K562 (cell line): Measurements from ENCODE around the gene CCDC187.

Experiments
- CHD2 ChIP-seq: IDR thresholded peaks from 2 replicates; pipeline ENCODE4 v1.6.1; 2011; ENCODE audit warnings: low read depth, low read length
- EZH2 ChIP-seq: IDR thresholded peaks from 2 replicates; pipeline ENCODE4 v1.6.1; 2012; ENCODE audit warnings: low read depth, mild to moderate bottlenecking, inconsistent platforms, low read length, borderline replicate concordance
- FOXJ3 ChIP-seq: sonication (generic); formaldehyde crosslinking; IDR thresholded peaks from 2 replicates; pipeline ENCODE4 v1.4.0; 2020; ENCODE audit warnings: mild to moderate bottlenecking, missing genetic modification reagents
- HDAC6 ChIP-seq: IDR thresholded peaks from 2 replicates; pipeline ENCODE4 v1.6.1; 2012; ENCODE audit warnings: low read depth, mild to moderate bottlenecking, control low read depth, inconsistent platforms, low read length, moderate library complexity
- JUNB ChIP-seq: fragments of 450-650 bp; formaldehyde crosslinking; conservative IDR thresholded peaks from 2 replicates; pipeline ENCODE4 v1.4.0; 2020; ENCODE audit warnings: mild to moderate bottlenecking
- MYC ChIP-seq, 2 experiments: fragments of 250-450 bp in 1 of 2; sonication (Bioruptor Pico) in 1 of 2; IDR thresholded peaks; 2 replicates each; pipeline versions ENCODE4 v1.5.1 to v1.6.1; 2012 to 2021; ENCODE audit warnings: low read depth in 2 of 2, borderline replicate concordance in 1 of 2, improper control_type of control experiment in 1 of 2, low read length in 1 of 2, mild to moderate bottlenecking in 1 of 2, moderate library complexity in 1 of 2
- POLR2A ChIP-seq: fragments of 450-650 bp; conservative IDR thresholded peaks from 2 replicates; pipeline ENCODE4 v1.6.1; 2016
- U2AF2 ChIP-seq: fragments of 200-400 bp; formaldehyde crosslinking; optimal IDR thresholded peaks from 2 replicates; pipeline ENCODE3; 2017; ENCODE audit warnings: low read depth, mild to moderate bottlenecking, low read length
- ZBTB11 ChIP-seq, 3 experiments: fragments of 200-800 bp in 1 of 3; fragments of 250-450 bp in 1 of 3; fragments of 450-650 bp in 1 of 3; sonication (Bioruptor Pico) in 1 of 3; sonication (Bioruptor generic) in 1 of 3; formaldehyde crosslinking in 1 of 3; IDR thresholded peaks; 2 replicates each; pipeline versions ENCODE4 v1.6.1 to v1.8.0; 2016 to 2022; ENCODE audit warnings: mild to moderate bottlenecking in 2 of 3, missing genetic modification characterization in 2 of 3, missing compliant biosample characterization in 1 of 3, moderate library complexity in 1 of 3
- ZHX1 ChIP-seq: fragments of 150-350 bp; conservative IDR thresholded peaks from 2 replicates; pipeline ENCODE4 v1.6.1; 2014; ENCODE audit warnings: low read length
- ZNF140 ChIP-seq: fragments of 250-450 bp; sonication (Bioruptor Pico); IDR thresholded peaks from 2 replicates; pipeline ENCODE4 v1.8.0; 2021; ENCODE audit warnings: moderate library complexity, mild to moderate bottlenecking, inconsistent platforms
- ZNF584 ChIP-seq: fragments of 200-800 bp; sonication (Bioruptor generic); IDR thresholded peaks from 2 replicates; pipeline ENCODE4 v1.6.1; 2016; ENCODE audit warnings: low read depth, mild to moderate bottlenecking, missing genetic modification characterization, missing compliant biosample characterization

- no peak for TF ChIP-seq FOXJ3 (CRISPR knock-in tag)
- no peak for TF ChIP-seq MYC (IDR thresholded peaks at IDR 0.05; ENCODE audit: low read depth, low read length)
- TF ChIP-seq MYC (CRISPR knock-in tag; IDR thresholded peaks at IDR 0.05; ENCODE audit: borderline replicate concordance, low read depth), result no peak
- TF ChIP-seq ZNF584 (CRISPR knock-in tag), result no peak
- TF ChIP-seq CHD2, result no peak
- TF ChIP-seq POLR2A, result no peak
- no peak for TF ChIP-seq ZNF140 (CRISPR knock-in tag)
- no peak for TF ChIP-seq JUNB (CRISPR knock-in tag)
- TF ChIP-seq EZH2, result no peak
- no peak for TF ChIP-seq HDAC6
- TF ChIP-seq ZHX1, result no peak
- no peak for TF ChIP-seq U2AF2
- TF ChIP-seq ZBTB11 (CRISPR knock-in tag; IDR thresholded peaks at IDR 0.05), result no peak
Observed at GRCh38 chr9:136339958-136340310, 36.0 kb upstream of the CCDC187 start.
